HepG2 (cell line): ENCODE results near the gene FBXO28. TPM values are rescaled to one million over a fixed set of nuclear protein-coding genes. Genes with fewer than 3 reads are reported as not detected.

Source experiments
- ATAC-seq: fragments of 200-7000 bp; cut with Tn5 transposase; 3 replicates; pipeline ENCODE4 v1.9.1; 2020; ENCODE audit warnings: mild to moderate bottlenecking, moderate library complexity
- BruUV-seq: library from RNA; stranded (reverse); fragments of 400-500 nt; replicated peaks from 2 replicates; lab custom pipeline; 2021; lab: Mats Ljungman, UMichigan
- CTCF ChIA-PET: fragments of 300-600 bp; formaldehyde crosslinking; extraction: SDS; loops from one replicate; lab custom pipeline; 2021; ENCODE audit warnings: low total read pairs, inconsistent platforms, low intra/inter-chr PET ratio; lab: Yijun Ruan, JAX
- POLR2A ChIA-PET: fragments of 350-600 bp; sonication (Branson Sonifier 250); formaldehyde crosslinking; loops from one replicate; lab custom pipeline; 2020; ENCODE audit warnings: antibody characterized with exemption, inconsistent platforms; lab: Yijun Ruan, JAX
- DNase-seq: peaks from one replicate; pipeline ENCODE4 v3.0.0-alpha.2; 2015; ENCODE audit warnings: low spot score
- FAIRE-seq: peaks from 3 replicates; lab custom pipeline; 2011; peaks lifted over from hg19 to GRCh38; lab: Jason Lieb, UNC
- H2AFZ ChIP-seq: one replicate; pipeline ENCODE4 v1.6.1; 2011; ENCODE audit warnings: low read length, inconsistent platforms
- H3K27ac ChIP-seq: fragments of 300-600 bp; 3 replicates; pipeline ENCODE4 v1.8.0; 2011; ENCODE audit warnings: mixed run types, mild to moderate bottlenecking, mixed read lengths, low read length, inconsistent platforms; ENCODE audit not compliant: insufficient read depth; ENCODE audit errors: extremely low read length
- H3K27me3 ChIP-seq, 2 experiments: fragments of 200-600 bp in 1 of 2; 2 replicates in 1 of 2; 3 replicates in 1 of 2; pipeline versions ENCODE4 v1.6.0 to v1.8.0; 2011; ENCODE audit warnings: low read length in 2 of 2, mild to moderate bottlenecking in 2 of 2, moderate library complexity in 2 of 2, inconsistent platforms in 1 of 2; ENCODE audit not compliant: insufficient read depth in 2 of 2, control insufficient read depth in 1 of 2
- H3K36me3 ChIP-seq, 2 experiments: fragments of 200-600 bp in 1 of 2; replicated peaks in 1 of 2; 2 replicates in 1 of 2; 3 replicates in 1 of 2; pipeline versions ENCODE4 v1.5.1 to v1.8.0; 2011; ENCODE audit warnings: low read length in 2 of 2, inconsistent platforms in 1 of 2; ENCODE audit not compliant: insufficient read depth in 2 of 2, control insufficient read depth in 1 of 2
- H3K4me1 ChIP-seq: 2 replicates; pipeline ENCODE4 v1.5.1; 2012; ENCODE audit warnings: low read length, inconsistent platforms; ENCODE audit not compliant: insufficient read depth
- H3K4me2 ChIP-seq: 2 replicates; pipeline ENCODE4 v1.6.0; 2011; ENCODE audit warnings: low read depth, low read length, inconsistent platforms
- H3K4me3 ChIP-seq, 3 experiments: fragments of 200-600 bp in 1 of 3; sonication (generic), shearing (Covaris generic) in 1 of 3; replicated peaks in 1 of 3; 2 replicates each; pipeline ENCODE4 v1.5.1; 2011 to 2016; ENCODE audit warnings: low read length in 3 of 3, inconsistent platforms in 2 of 3, low read depth in 2 of 3, mild to moderate bottlenecking in 2 of 3, control low read depth in 1 of 3, mixed read lengths in 1 of 3; ENCODE audit not compliant: insufficient read depth in 1 of 3
- H3K79me2 ChIP-seq: one replicate; pipeline ENCODE4 v1.6.1; 2011; ENCODE audit warnings: low read length, inconsistent platforms; ENCODE audit not compliant: insufficient read depth
- H3K9ac ChIP-seq: 2 replicates; pipeline ENCODE4 v1.6.0; 2011; ENCODE audit warnings: mild to moderate bottlenecking, low read depth, low read length, inconsistent platforms; ENCODE audit not compliant: insufficient read depth
- H3K9me3 ChIP-seq: 2 replicates; pipeline ENCODE4 v1.5.1; 2012; ENCODE audit warnings: mild to moderate bottlenecking, low read length
- H4K20me1 ChIP-seq: 2 replicates; pipeline ENCODE4 v1.6.0; 2011; ENCODE audit warnings: inconsistent platforms, mild to moderate bottlenecking, low read length, moderate library complexity; ENCODE audit not compliant: insufficient read depth
- FUBP1 ChIP-seq: sonication (generic); formaldehyde crosslinking; IDR thresholded peaks from 2 replicates; pipeline ENCODE4 v1.5.1; 2020; ENCODE audit warnings: missing genetic modification reagents, mild to moderate bottlenecking, borderline replicate concordance
- HNF1A ChIP-seq, 2 experiments: sonication (generic) in 1 of 2; formaldehyde crosslinking in 1 of 2; IDR thresholded peaks; 2 replicates each; pipeline versions ENCODE4 v1.4.0 to v1.6.1; 2016 to 2020; ENCODE audit warnings: borderline replicate concordance in 1 of 2, low read depth in 1 of 2, mild to moderate bottlenecking in 1 of 2, missing genetic modification reagents in 1 of 2
- KDM5A ChIP-seq: fragments of 200-600 bp; sonication (generic); IDR thresholded peaks from 2 replicates; pipeline ENCODE4 v1.7.0; 2018; ENCODE audit warnings: antibody characterized with exemption, mild to moderate bottlenecking, low read length, borderline replicate concordance
- TBX2 ChIP-seq: sonication (generic); formaldehyde crosslinking; IDR thresholded peaks from 2 replicates; pipeline ENCODE4 v1.5.0; 2020; ENCODE audit warnings: missing genetic modification reagents, mild to moderate bottlenecking, borderline replicate concordance
- ZNF333 ChIP-seq: sonication (generic); formaldehyde crosslinking; IDR thresholded peaks from 2 replicates; pipeline ENCODE4 v1.4.0; 2020; ENCODE audit warnings: mild to moderate bottlenecking, missing genetic modification reagents, borderline replicate concordance
- ZNF343 ChIP-seq: sonication (generic); formaldehyde crosslinking; IDR thresholded peaks from 2 replicates; pipeline ENCODE4 v1.4.0; 2020; ENCODE audit warnings: mild to moderate bottlenecking, missing genetic modification reagents
- ZNF383 ChIP-seq: sonication (generic); formaldehyde crosslinking; IDR thresholded peaks from 2 replicates; pipeline ENCODE4 v1.4.0; 2020; ENCODE audit warnings: missing genetic modification reagents, mild to moderate bottlenecking, borderline replicate concordance
- ZNF451 ChIP-seq: sonication (generic); formaldehyde crosslinking; IDR thresholded peaks from 2 replicates; pipeline ENCODE4 v1.5.0; 2020; ENCODE audit warnings: mild to moderate bottlenecking, missing genetic modification reagents
- ZNF557 ChIP-seq: sonication (generic); formaldehyde crosslinking; IDR thresholded peaks from 2 replicates; pipeline ENCODE4 v1.4.0; 2020; ENCODE audit warnings: missing genetic modification reagents
- ZNF564 ChIP-seq: sonication (generic); formaldehyde crosslinking; IDR thresholded peaks from 2 replicates; pipeline ENCODE4 v1.8.1; 2023; ENCODE audit warnings: mild to moderate bottlenecking, missing genetic modification reagents
- ZNF720 ChIP-seq: sonication (generic); formaldehyde crosslinking; IDR thresholded peaks from 2 replicates; pipeline ENCODE4 v1.4.0; 2020; ENCODE audit warnings: missing genetic modification reagents
- ZNF75D ChIP-seq: sonication (generic); formaldehyde crosslinking; IDR thresholded peaks from 2 replicates; pipeline ENCODE4 v1.8.1; 2023; ENCODE audit warnings: missing genetic modification reagents, mild to moderate bottlenecking, borderline replicate concordance
- ZNF83 ChIP-seq: sonication (generic); formaldehyde crosslinking; IDR thresholded peaks from 2 replicates; pipeline ENCODE4 v1.4.0; 2020; ENCODE audit warnings: missing genetic modification reagents, mild to moderate bottlenecking, borderline replicate concordance
- WGBS: methylation state at CpG from one replicate; pipeline ENCODE4 v1.1.6; 2017; ENCODE audit warnings: low lambda C conversion rate; 5-methylcytosine and 5-hydroxymethylcytosine counted together
- in situ Hi-C: cut with HindIII; loops from 2 replicates; pipeline ENCODE4 v1.10.0; 2017; ENCODE audit warnings: low pct_unique_long_range_greater_than_20kb; ENCODE audit not compliant: extremely low pct_ligation_motif_present
- intact Hi-C: fragments of 100-400 bp; cut with micrococcal nuclease; formaldehyde crosslinking; loops from one replicate; pipeline ENCODE4 v1.10.0; 2022; ENCODE audit not compliant: unreplicated experiment
- polyA plus RNA-seq, 8 experiments: library from polyadenylated mRNA; depleted of rRNA in 3 of 8; stranded (reverse) in 7 of 8; unstranded in 1 of 8; fragments of >200 nt; fragmentation: Illumina TruSeq in 4 of 8; extraction: Trizol in 4 of 8; gene quantifications; 2 replicates each; pipeline versions ENCODE4 v1.2.1 to v1.2.3, GENCODE V29; 2011 to 2016; ENCODE audit warnings: low read depth in 4 of 8, missing spikeins in 1 of 8, mixed read lengths in 1 of 8; ENCODE audit not compliant: insufficient read depth in 1 of 8
- total RNA-seq, 5 experiments: library from RNA; depleted of rRNA; stranded (reverse); fragments of >200 nt; fragmentation: Illumina TruSeq; extraction: Trizol; gene quantifications; 2 replicates each; pipeline ENCODE4 v1.2.3, GENCODE V29; 2016; ENCODE audit warnings: low read depth in 1 of 5

FBXO28 gene
- total and polyA plus RNA-seq, 2 of the 13 experiments (the other 11 are each of a cell fraction or from before 2014, with no cell fraction given): 8.5 to 29.1 TPM

GRCh38 chr1:224092601-224093000 is 21.3 kb upstream of the FBXO28 start:
- H3K36me3 ChIP-seq: no peaks in the 10 kb centered on the region
- POLR2A ChIA-PET: no interaction called here
- no peaks in the 10 kb centered on the region for H3K9me3 ChIP-seq
- H3K9ac ChIP-seq: no peak overlapping the region
- DNase-seq (no peak), FAIRE-seq (no peak), ATAC-seq (no peak)
- H3K4me3 ChIP-seq: no peak overlapping the region
- 8% methylated on average over 2 of the region's 2 CpGs for WGBS
- in situ Hi-C loops: no loop called here
- TF ChIP-seq ZNF720 (CRISPR knock-in tag) (no peak), TBX2 (no peak), ZNF343 (CRISPR knock-in tag) (no peak), KDM5A (no peak), ZNF333 (CRISPR knock-in tag) (no peak), ZNF451 (CRISPR knock-in tag) (no peak), ZNF75D (CRISPR knock-in tag) (no peak), ZNF557 (CRISPR knock-in tag) (no peak), ZNF83 (CRISPR knock-in tag) (no peak), ZNF383 (CRISPR knock-in tag) (no peak)
- peaks cover 0 to 8% of the 10 kb centered on the region in 2 experiments; a peak in 1 of 5 replicates for H3K27me3 ChIP-seq
- no TSS peak for BruUV-seq
- intact Hi-C loops: no loop called here
- no peak overlapping the region for H3K27ac ChIP-seq
- no peaks in the 10 kb centered on the region for H3K79me2 ChIP-seq
- H3K4me1 ChIP-seq: no peaks in the 10 kb centered on the region
- H2AFZ ChIP-seq: no peak overlapping the region
- no peaks in the 10 kb centered on the region for H4K20me1 ChIP-seq
- CTCF ChIA-PET: no interaction called here
- no peak overlapping the region for H3K4me2 ChIP-seq

- CTCF ChIA-PET: no interaction called here
- BruUV-seq: no TSS peak
- DNase-seq (no peak), ATAC-seq (no peak), FAIRE-seq (no peak)
- WGBS: 0% methylated on average over 1 of the region's 1 CpG
- Histone ChIP-seq H3K9me3 (no peaks in the 10 kb centered on the region), H3K27me3 (peaks cover 0 to 6% of the 10 kb centered on the region in 2 experiments; a peak in 2 of 5 replicates), H4K20me1 (no peaks in the 10 kb centered on the region), H3K4me2 (no peak overlapping the region), H2AFZ (no peak overlapping the region), H3K9ac (no peak overlapping the region), H3K27ac (no peak overlapping the region), H3K4me1 (no peaks in the 10 kb centered on the region), H3K79me2 (no peaks in the 10 kb centered on the region), H3K4me3 (no peak overlapping the region), H3K36me3 (no peaks in the 10 kb centered on the region)
- POLR2A ChIA-PET: no interaction called here
- intact Hi-C loops: no loop called here
- in situ Hi-C loops: no loop called here
- TF ChIP-seq ZNF564 (CRISPR knock-in tag) (no peak), HNF1A (IDR thresholded peaks at IDR 0.05; ENCODE audit: low read depth) (no peak), HNF1A (CRISPR knock-in tag; IDR thresholded peaks at IDR 0.05; ENCODE audit: borderline replicate concordance) (no peak), FUBP1 (CRISPR knock-in tag) (no peak)
Observed at GRCh38 chr1:224095339-224095738, 18.6 kb upstream of the FBXO28 start.
